Measurements from ENCODE around the gene ADAM12.

Gene ADAM12

GRCh38 chr10:126331101-126331500, 57.2 kb downstream of the ADAM12 start:
- Histone ChIP-seq H3K9me3 (ENCODE audit: control insufficient read depth in 1 of 2, low read length in 2 of 2) (no peaks in the 10 kb centered on the region), H3K27me3 (ENCODE audit: control insufficient read depth in 1 of 2, insufficient read depth in 2 of 2, low read length in 2 of 2) (no peaks in the 10 kb centered on the region), H3K36me3 (ENCODE audit: control insufficient read depth in 1 of 2, insufficient read depth in 2 of 2, low read length in 2 of 2) (no peaks in the 10 kb centered on the region), H3K4me3 (ENCODE audit: low read depth in 1 of 2, low read length in 2 of 2) (no peak overlapping the region), H3K9ac (ENCODE audit: low read depth in 1 of 2, low read length in 2 of 2) (no peak overlapping the region), H3K27ac (ENCODE audit: low read depth, low read length) (no peak overlapping the region), H3K4me1 (ENCODE audit: control insufficient read depth in 1 of 2, insufficient read depth in 2 of 2, low read length in 2 of 2) (no peaks in the 10 kb centered on the region)

- no peaks in the 10 kb centered on the region for H3K36me3 ChIP-seq (ENCODE audit: control insufficient read depth in 1 of 2, insufficient read depth in 2 of 2, low read length in 2 of 2)
- no peaks in the 10 kb centered on the region for H3K9me3 ChIP-seq (ENCODE audit: control insufficient read depth in 1 of 2, low read length in 2 of 2)
- no peak overlapping the region for H3K4me3 ChIP-seq (ENCODE audit: low read depth in 1 of 2, low read length in 2 of 2)
Observed at GRCh38 chr10:126324826-126325225, 63.5 kb downstream of the ADAM12 start.

GRCh38 chr10:126321440-126321839, 66.8 kb downstream of the ADAM12 start:
- Histone ChIP-seq H3K9ac (ENCODE audit: low read depth in 1 of 2, low read length in 2 of 2) (no peak overlapping the region), H3K4me3 (ENCODE audit: low read depth in 1 of 2, low read length in 2 of 2) (no peak overlapping the region), H3K9me3 (ENCODE audit: control insufficient read depth in 1 of 2, low read length in 2 of 2) (no peaks in the 10 kb centered on the region), H3K27ac (ENCODE audit: low read depth, low read length) (no peak overlapping the region), H3K36me3 (ENCODE audit: control insufficient read depth in 1 of 2, insufficient read depth in 2 of 2, low read length in 2 of 2) (no peaks in the 10 kb centered on the region), H3K4me1 (ENCODE audit: control insufficient read depth in 1 of 2, insufficient read depth in 2 of 2, low read length in 2 of 2) (no peaks in the 10 kb centered on the region), H3K27me3 (ENCODE audit: control insufficient read depth in 1 of 2, insufficient read depth in 2 of 2, low read length in 2 of 2) (no peaks in the 10 kb centered on the region)

More at GRCh38 chr10:126324826-126325225, 63.5 kb downstream of the ADAM12 start:
- Histone ChIP-seq H3K9ac (ENCODE audit: low read depth in 1 of 2, low read length in 2 of 2) (no peak overlapping the region), H3K27ac (ENCODE audit: low read depth, low read length) (no peak overlapping the region), H3K27me3 (ENCODE audit: control insufficient read depth in 1 of 2, insufficient read depth in 2 of 2, low read length in 2 of 2) (no peaks in the 10 kb centered on the region), H3K4me1 (ENCODE audit: control insufficient read depth in 1 of 2, insufficient read depth in 2 of 2, low read length in 2 of 2) (no peaks in the 10 kb centered on the region)

GRCh38 chr10:126317751-126318150, 70.5 kb downstream of the ADAM12 start:
- H3K27ac ChIP-seq (ENCODE audit: low read depth, low read length) = no peak overlapping the region
- H3K4me1 ChIP-seq (ENCODE audit: control insufficient read depth in 1 of 2, insufficient read depth in 2 of 2, low read length in 2 of 2) = no peaks in the 10 kb centered on the region
- H3K9ac ChIP-seq (ENCODE audit: low read depth in 1 of 2, low read length in 2 of 2) = no peak overlapping the region
- no peak overlapping the region for H3K4me3 ChIP-seq (ENCODE audit: low read depth in 1 of 2, low read length in 2 of 2)
- H3K27me3 ChIP-seq (ENCODE audit: control insufficient read depth in 1 of 2, insufficient read depth in 2 of 2, low read length in 2 of 2) = no peaks in the 10 kb centered on the region
- H3K9me3 ChIP-seq (ENCODE audit: control insufficient read depth in 1 of 2, low read length in 2 of 2) = no peaks in the 10 kb centered on the region
- no peaks in the 10 kb centered on the region for H3K36me3 ChIP-seq (ENCODE audit: control insufficient read depth in 1 of 2, insufficient read depth in 2 of 2, low read length in 2 of 2)

- Histone ChIP-seq H3K4me1 (ENCODE audit: control insufficient read depth in 1 of 2, insufficient read depth in 2 of 2, low read length in 2 of 2) (no peaks in the 10 kb centered on the region), H3K4me3 (ENCODE audit: low read depth in 1 of 2, low read length in 2 of 2) (no peak overlapping the region), H3K27me3 (ENCODE audit: control insufficient read depth in 1 of 2, insufficient read depth in 2 of 2, low read length in 2 of 2) (no peaks in the 10 kb centered on the region), H3K36me3 (ENCODE audit: control insufficient read depth in 1 of 2, insufficient read depth in 2 of 2, low read length in 2 of 2) (no peaks in the 10 kb centered on the region), H3K9ac (ENCODE audit: low read depth in 1 of 2, low read length in 2 of 2) (no peak overlapping the region), H3K27ac (ENCODE audit: low read depth, low read length) (no peak overlapping the region), H3K9me3 (ENCODE audit: control insufficient read depth in 1 of 2, low read length in 2 of 2) (no peaks in the 10 kb centered on the region)
Observed at GRCh38 chr10:126315494-126316177, 72.6 kb downstream of the ADAM12 start.

GRCh38 chr10:126314863-126315493, 73.3 kb downstream of the ADAM12 start:
- Histone ChIP-seq H3K27me3 (ENCODE audit: control insufficient read depth in 1 of 2, insufficient read depth in 2 of 2, low read length in 2 of 2) (no peaks in the 10 kb centered on the region), H3K36me3 (ENCODE audit: control insufficient read depth in 1 of 2, insufficient read depth in 2 of 2, low read length in 2 of 2) (no peaks in the 10 kb centered on the region), H3K27ac (ENCODE audit: low read depth, low read length) (no peak overlapping the region), H3K4me3 (ENCODE audit: low read depth in 1 of 2, low read length in 2 of 2) (no peak overlapping the region), H3K4me1 (ENCODE audit: control insufficient read depth in 1 of 2, insufficient read depth in 2 of 2, low read length in 2 of 2) (no peaks in the 10 kb centered on the region), H3K9me3 (ENCODE audit: control insufficient read depth in 1 of 2, low read length in 2 of 2) (no peaks in the 10 kb centered on the region), H3K9ac (ENCODE audit: low read depth in 1 of 2, low read length in 2 of 2) (no peak overlapping the region)

- Histone ChIP-seq H3K27ac (ENCODE audit: low read depth, low read length) (no peak overlapping the region), H3K9ac (ENCODE audit: low read depth in 1 of 2, low read length in 2 of 2) (no peak overlapping the region), H3K36me3 (ENCODE audit: control insufficient read depth in 1 of 2, insufficient read depth in 2 of 2, low read length in 2 of 2) (no peaks in the 10 kb centered on the region), H3K27me3 (ENCODE audit: control insufficient read depth in 1 of 2, insufficient read depth in 2 of 2, low read length in 2 of 2) (no peaks in the 10 kb centered on the region), H3K9me3 (ENCODE audit: control insufficient read depth in 1 of 2, low read length in 2 of 2) (no peaks in the 10 kb centered on the region), H3K4me3 (ENCODE audit: low read depth in 1 of 2, low read length in 2 of 2) (no peak overlapping the region), H3K4me1 (ENCODE audit: control insufficient read depth in 1 of 2, insufficient read depth in 2 of 2, low read length in 2 of 2) (no peaks in the 10 kb centered on the region)
Observed at GRCh38 chr10:126312167-126312566, 76.1 kb downstream of the ADAM12 start.

- Histone ChIP-seq H3K4me3 (ENCODE audit: low read depth in 1 of 2, low read length in 2 of 2) (no peak overlapping the region), H3K27ac (ENCODE audit: low read depth, low read length) (no peak overlapping the region), H3K4me1 (ENCODE audit: control insufficient read depth in 1 of 2, insufficient read depth in 2 of 2, low read length in 2 of 2) (no peaks in the 10 kb centered on the region)
Observed at GRCh38 chr10:126309228-126309883, 78.9 kb downstream of the ADAM12 start.

GRCh38 chr10:126302826-126303665, 85.2 kb downstream of the ADAM12 start:
- Histone ChIP-seq H3K27ac (ENCODE audit: low read depth, low read length) (no peak overlapping the region), H3K9ac (ENCODE audit: low read depth in 1 of 2, low read length in 2 of 2) (no peak overlapping the region), H3K36me3 (ENCODE audit: control insufficient read depth in 1 of 2, insufficient read depth in 2 of 2, low read length in 2 of 2) (no peaks in the 10 kb centered on the region), H3K27me3 (ENCODE audit: control insufficient read depth in 1 of 2, insufficient read depth in 2 of 2, low read length in 2 of 2) (no peaks in the 10 kb centered on the region), H3K4me3 (ENCODE audit: low read depth in 1 of 2, low read length in 2 of 2) (no peak overlapping the region), H3K4me1 (ENCODE audit: control insufficient read depth in 1 of 2, insufficient read depth in 2 of 2, low read length in 2 of 2) (no peaks in the 10 kb centered on the region), H3K9me3 (ENCODE audit: control insufficient read depth in 1 of 2, low read length in 2 of 2) (no peaks in the 10 kb centered on the region)

More at GRCh38 chr10:126309228-126309883, 78.9 kb downstream of the ADAM12 start:
- Histone ChIP-seq H3K9me3 (ENCODE audit: control insufficient read depth in 1 of 2, low read length in 2 of 2) (no peaks in the 10 kb centered on the region), H3K9ac (ENCODE audit: low read depth in 1 of 2, low read length in 2 of 2) (no peak overlapping the region), H3K27me3 (ENCODE audit: control insufficient read depth in 1 of 2, insufficient read depth in 2 of 2, low read length in 2 of 2) (no peaks in the 10 kb centered on the region), H3K36me3 (ENCODE audit: control insufficient read depth in 1 of 2, insufficient read depth in 2 of 2, low read length in 2 of 2) (no peaks in the 10 kb centered on the region)

- Histone ChIP-seq H3K9ac (ENCODE audit: low read depth in 1 of 2, low read length in 2 of 2) (no peak overlapping the region), H3K9me3 (ENCODE audit: control insufficient read depth in 1 of 2, low read length in 2 of 2) (no peaks in the 10 kb centered on the region), H3K4me1 (ENCODE audit: control insufficient read depth in 1 of 2, insufficient read depth in 2 of 2, low read length in 2 of 2) (no peaks in the 10 kb centered on the region), H3K27ac (ENCODE audit: low read depth, low read length) (no peak overlapping the region), H3K4me3 (ENCODE audit: low read depth in 1 of 2, low read length in 2 of 2) (no peak overlapping the region), H3K27me3 (ENCODE audit: control insufficient read depth in 1 of 2, insufficient read depth in 2 of 2, low read length in 2 of 2) (no peaks in the 10 kb centered on the region), H3K36me3 (ENCODE audit: control insufficient read depth in 1 of 2, insufficient read depth in 2 of 2, low read length in 2 of 2) (no peaks in the 10 kb centered on the region)
Observed at GRCh38 chr10:126302476-126302756, 85.9 kb downstream of the ADAM12 start.
